Caco-2 (cell line): ENCODE data around the gene CEACAM21. TPM values are rescaled to one million over a fixed set of nuclear protein-coding genes. Genes with fewer than 3 reads are reported as not detected.

Experiments
- BruUV-seq: library from RNA; stranded (reverse); fragments of 400-500 nt; replicated peaks from 2 replicates; lab custom pipeline; 2021; lab: Mats Ljungman, UMichigan
- CTCF ChIA-PET: fragments of 300-600 bp; sonication (Branson Sonifier 250); formaldehyde crosslinking; loops from one replicate; lab custom pipeline; 2022; ENCODE audit warnings: antibody characterized with exemption; lab: Charles Lee
- POLR2A ChIA-PET: fragments of 300-600 bp; sonication (Branson Sonifier 250); formaldehyde crosslinking; loops from one replicate; lab custom pipeline; 2022; ENCODE audit warnings: antibody characterized with exemption; lab: Charles Lee
- DNase-seq, 2 experiments: peaks; one replicate each; pipeline versions ENCODE4 v3.0.0 to v3.0.0-alpha.2; 2020 to 2022
- H3K27me3 ChIP-seq: replicated peaks from 2 replicates; pipeline ENCODE4 v1.6.0; 2011; ENCODE audit warnings: low read length; ENCODE audit not compliant: control insufficient read depth, insufficient read depth
- H3K36me3 ChIP-seq: 2 replicates; pipeline ENCODE4 v1.5.1; 2011; ENCODE audit warnings: low read length; ENCODE audit not compliant: control insufficient read depth, insufficient read depth
- H3K4me1 ChIP-seq: fragments of 250-450 bp; sonication (Bioruptor Pico); 2 replicates; pipeline ENCODE4 v1.5.1; 2020; ENCODE audit warnings: mild to moderate bottlenecking
- H3K4me3 ChIP-seq: 2 replicates; pipeline ENCODE4 v1.5.1; 2011; ENCODE audit warnings: low read depth, mild to moderate bottlenecking, control low read depth, low read length
- H3K9me3 ChIP-seq: fragments of 250-450 bp; sonication (Bioruptor Pico); 2 replicates; pipeline ENCODE4 v1.5.1; 2020; ENCODE audit warnings: mild to moderate bottlenecking, moderate library complexity
- H3K27ac Mint-ChIP-seq: one replicate; pipeline ENCODE4 v1.8.0; 2022; ENCODE audit warnings: mixed read lengths; ENCODE audit not compliant: unreplicated experiment
- H3K27me3 Mint-ChIP-seq: one replicate; pipeline ENCODE4 v1.8.0; 2022; ENCODE audit warnings: mixed read lengths; ENCODE audit not compliant: insufficient read depth, unreplicated experiment
- H3K36me3 Mint-ChIP-seq: one replicate; pipeline ENCODE4 v1.8.0; 2022; ENCODE audit warnings: mild to moderate bottlenecking, mixed read lengths; ENCODE audit not compliant: insufficient read depth, unreplicated experiment
- H3K4me1 Mint-ChIP-seq: one replicate; pipeline ENCODE4 v1.8.0; 2022; ENCODE audit warnings: low read depth, mixed read lengths; ENCODE audit not compliant: unreplicated experiment
- H3K4me3 Mint-ChIP-seq: one replicate; pipeline ENCODE4 v1.8.0; 2022; ENCODE audit warnings: mild to moderate bottlenecking, moderate library complexity, mixed read lengths; ENCODE audit not compliant: unreplicated experiment
- H3K9me3 Mint-ChIP-seq: one replicate; pipeline ENCODE4 v1.8.0; 2022; ENCODE audit warnings: mixed read lengths; ENCODE audit not compliant: unreplicated experiment
- intact Hi-C: fragments of 100-400 bp; cut with micrococcal nuclease; formaldehyde crosslinking; loops from one replicate; pipeline ENCODE4 v1.10.0; 2022; ENCODE audit not compliant: unreplicated experiment
- total RNA-seq: library from RNA; stranded (reverse); gene quantifications from 2 replicates; pipeline ENCODE4 v1.2.3, GENCODE V29; 2022
- TF ChIP-seq, protein P1 (sequence below), 2 experiments: fragments of 200-600 bp in 1 of 2; IDR thresholded peaks; 1 replicate in 1 of 2; 2 replicates in 1 of 2; pipeline versions ENCODE4 v1.5.1 to v1.8.0; 2011 to 2022; ENCODE audit warnings: antibody characterized with exemption in 1 of 2, control low read depth in 1 of 2, inconsistent platforms in 1 of 2, low read depth in 1 of 2, low read length in 1 of 2, mild to moderate bottlenecking in 1 of 2, moderate library complexity in 1 of 2; ENCODE audit not compliant: insufficient read depth in 1 of 2, severe bottlenecking in 1 of 2, unreplicated experiment in 1 of 2

Gene CEACAM21
- total RNA-seq, 1 experiment from 2014 or later: not detected

DNA sequence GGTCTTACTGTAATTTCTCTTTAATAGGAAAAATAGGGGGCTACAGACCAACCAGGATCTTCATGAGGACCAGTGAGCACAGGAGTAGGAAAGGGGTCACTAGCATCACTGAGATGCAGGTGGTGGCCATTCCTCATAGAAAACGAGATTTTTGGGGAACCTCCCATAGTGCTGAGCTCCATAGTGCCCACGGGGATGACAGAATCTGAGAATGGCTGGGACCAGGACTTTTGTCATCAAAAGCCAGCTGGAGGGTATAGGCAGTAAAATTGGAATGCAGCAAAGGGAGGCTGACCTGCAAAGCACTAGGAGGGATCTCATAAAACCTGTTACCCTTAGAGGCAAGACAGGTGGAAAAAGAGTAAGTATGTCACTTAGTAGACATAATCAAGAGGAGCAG lies 28.4 kb upstream of the CEACAM21 start:
- Histone ChIP-seq H3K27me3 (no peaks in the 10 kb centered on the region), H3K4me3 (no peak overlapping the region), H3K36me3 (no peaks in the 10 kb centered on the region), H3K9me3 (0 out of 2 replicates have a peak, but pooled peaks cover 3% of the 10 kb centered on the region), H3K4me1 (peaks cover 7% of the 10 kb centered on the region; the same call in 1 of the 2 replicates)
- no peak for DNase-seq
- H3K27me3 Mint-ChIP-seq: peaks cover 27% of the 10 kb centered on the region
- no peaks in the 10 kb centered on the region for H3K4me1 Mint-ChIP-seq
- H3K9me3 Mint-ChIP-seq: no peaks in the 10 kb centered on the region
- intact Hi-C loops: no loop called here
- no peak overlapping the region for H3K4me3 Mint-ChIP-seq
- CTCF ChIA-PET: no interaction called here
- H3K36me3 Mint-ChIP-seq: no peaks in the 10 kb centered on the region
- TF ChIP-seq, protein P1, sequence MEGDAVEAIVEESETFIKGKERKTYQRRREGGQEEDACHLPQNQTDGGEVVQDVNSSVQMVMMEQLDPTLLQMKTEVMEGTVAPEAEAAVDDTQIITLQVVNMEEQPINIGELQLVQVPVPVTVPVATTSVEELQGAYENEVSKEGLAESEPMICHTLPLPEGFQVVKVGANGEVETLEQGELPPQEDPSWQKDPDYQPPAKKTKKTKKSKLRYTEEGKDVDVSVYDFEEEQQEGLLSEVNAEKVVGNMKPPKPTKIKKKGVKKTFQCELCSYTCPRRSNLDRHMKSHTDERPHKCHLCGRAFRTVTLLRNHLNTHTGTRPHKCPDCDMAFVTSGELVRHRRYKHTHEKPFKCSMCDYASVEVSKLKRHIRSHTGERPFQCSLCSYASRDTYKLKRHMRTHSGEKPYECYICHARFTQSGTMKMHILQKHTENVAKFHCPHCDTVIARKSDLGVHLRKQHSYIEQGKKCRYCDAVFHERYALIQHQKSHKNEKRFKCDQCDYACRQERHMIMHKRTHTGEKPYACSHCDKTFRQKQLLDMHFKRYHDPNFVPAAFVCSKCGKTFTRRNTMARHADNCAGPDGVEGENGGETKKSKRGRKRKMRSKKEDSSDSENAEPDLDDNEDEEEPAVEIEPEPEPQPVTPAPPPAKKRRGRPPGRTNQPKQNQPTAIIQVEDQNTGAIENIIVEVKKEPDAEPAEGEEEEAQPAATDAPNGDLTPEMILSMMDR (IDR thresholded peaks at IDR 0.05; ENCODE audit: insufficient read depth in 1 of 2, low read depth in 1 of 2, low read length in 1 of 2, severe bottlenecking in 1 of 2, unreplicated experiment in 1 of 2): no peak
- BruUV-seq: no TSS peak
- no peak overlapping the region for H3K27ac Mint-ChIP-seq
- POLR2A ChIA-PET: no interaction called here

DNA sequence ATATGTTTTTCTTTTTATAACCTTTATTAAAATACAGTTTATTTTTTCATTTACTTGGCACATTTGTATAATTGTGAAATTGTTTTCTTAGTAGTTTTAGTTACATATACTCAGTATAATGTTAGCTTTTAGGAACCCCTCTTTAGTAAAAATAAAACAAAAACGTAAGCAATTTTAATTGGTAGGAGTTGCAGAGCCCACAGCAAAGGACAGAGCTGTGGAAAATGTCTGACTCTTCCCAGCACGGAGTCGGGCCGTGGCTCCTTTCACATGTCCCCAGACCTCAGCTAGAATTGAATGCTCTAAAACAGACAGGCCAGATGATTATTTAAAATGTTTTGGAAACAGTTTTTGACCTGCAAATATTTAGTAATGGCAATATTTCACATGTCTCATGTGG lies 27.9 kb upstream of the CEACAM21 start:
- no peak for DNase-seq
- POLR2A ChIA-PET: no interaction called here
- no TSS peak for BruUV-seq

DNA sequence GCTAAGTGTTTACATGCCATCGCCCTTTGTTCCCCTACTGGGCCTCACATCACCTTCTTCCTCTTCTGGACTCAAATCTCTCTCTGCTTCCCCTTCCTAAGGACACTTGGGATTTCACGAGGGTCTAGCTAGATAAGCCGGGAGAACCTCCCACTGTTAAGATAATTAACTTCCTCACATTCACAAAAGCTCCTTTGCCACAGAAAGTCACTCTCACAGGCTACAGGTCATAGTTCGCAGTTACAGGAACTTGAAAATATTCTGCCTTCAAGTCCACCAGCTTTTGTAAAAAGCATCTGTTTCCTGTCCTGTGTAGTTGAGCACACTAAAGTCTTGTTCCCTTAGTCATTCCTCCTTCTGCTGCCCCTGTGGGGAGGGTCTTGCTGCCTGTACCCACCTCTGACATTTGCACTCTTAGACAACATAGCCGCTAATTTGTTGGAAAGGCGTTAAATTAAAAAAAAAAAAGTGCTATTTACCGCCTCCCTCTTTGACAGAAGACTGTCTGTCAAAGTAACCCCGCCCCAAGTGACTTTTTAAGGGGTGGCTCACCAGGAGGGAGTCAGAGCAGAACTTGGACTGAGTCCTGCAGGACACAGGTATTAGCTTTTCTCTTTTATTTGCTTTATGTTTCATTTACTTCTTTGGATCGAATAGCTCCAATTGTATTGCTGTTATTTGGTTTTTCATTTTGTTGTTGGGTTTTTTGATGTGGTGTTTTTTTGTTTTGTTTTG lies 26.8 kb upstream of the CEACAM21 start:
- TF ChIP-seq, protein P1 (IDR thresholded peaks at IDR 0.05; ENCODE audit: insufficient read depth in 1 of 2, low read depth in 1 of 2, low read length in 1 of 2, severe bottlenecking in 1 of 2, unreplicated experiment in 1 of 2): no peak
- H3K4me3 ChIP-seq: no peak overlapping the region
- intact Hi-C loops: no loop called here
- no peaks in the 10 kb centered on the region for H3K36me3 Mint-ChIP-seq
- peaks cover 28% of the 10 kb centered on the region for H3K27me3 Mint-ChIP-seq
- no peaks in the 10 kb centered on the region for H3K4me1 Mint-ChIP-seq
- H3K9me3 Mint-ChIP-seq: no peaks in the 10 kb centered on the region
- no peaks in the 10 kb centered on the region for H3K36me3 ChIP-seq
- H3K9me3 ChIP-seq: no peaks in the 10 kb centered on the region
- peaks cover 7% of the 10 kb centered on the region; the same call in 1 of the 2 replicates for H3K4me1 ChIP-seq
- H3K27me3 ChIP-seq: no peaks in the 10 kb centered on the region
- ChIA-PET CTCF (interaction anchor here (0.9 kb wide), 1 partner anchor 15 kb away, joined by 3 read pairs; no protein-coding TSS in a partner anchor), POLR2A (no interaction called here)
- no TSS peak for BruUV-seq
- H3K4me3 Mint-ChIP-seq: no peak overlapping the region
- DNase-seq: no peak
- H3K27ac Mint-ChIP-seq: no peak overlapping the region

More for the DNA sequence above, 27.9 kb upstream of the CEACAM21 start:
- Histone ChIP-seq H3K27me3 (no peaks in the 10 kb centered on the region), H3K4me3 (no peak overlapping the region), H3K9me3 (0 out of 2 replicates have a peak, but pooled peaks cover 3% of the 10 kb centered on the region), H3K36me3 (no peaks in the 10 kb centered on the region), H3K4me1 (peaks cover 7% of the 10 kb centered on the region; the same call in 1 of the 2 replicates)
- H3K27ac Mint-ChIP-seq: no peak overlapping the region
- no peak overlapping the region for H3K4me3 Mint-ChIP-seq
- H3K9me3 Mint-ChIP-seq: no peaks in the 10 kb centered on the region
- CTCF ChIA-PET: no interaction called here
- peaks cover 30% of the 10 kb centered on the region for H3K27me3 Mint-ChIP-seq
- H3K4me1 Mint-ChIP-seq: no peaks in the 10 kb centered on the region
- no peaks in the 10 kb centered on the region for H3K36me3 Mint-ChIP-seq
- TF ChIP-seq, protein P1 (IDR thresholded peaks at IDR 0.05; ENCODE audit: insufficient read depth in 1 of 2, low read depth in 1 of 2, low read length in 1 of 2, severe bottlenecking in 1 of 2, unreplicated experiment in 1 of 2): no peak
- intact Hi-C loops: no loop called here
